T-helper 22 cell (primary cell): ENCODE results near the gene ADORA1.

Source experiments
- DNase-seq: peaks from one replicate; pipeline ENCODE4 v3.0.0-alpha.2; 2020; ENCODE audit warnings: low read depth

Gene ADORA1

GRCh38 chr1:203216274-203217138 lies 89.0 kb downstream of the ADORA1 start:
- no peak for DNase-seq
